Brain microvascular endothelial cell (primary cell): ENCODE data around the gene KLHL29.

Experiments used
- DNase-seq: peaks from one replicate; pipeline ENCODE4 v3.0.0-alpha.2; 2020
- H3K27ac ChIP-seq: fragments of 250-450 bp; sonication (Bioruptor Pico); 2 replicates; pipeline ENCODE4 v1.5.1; 2020; ENCODE audit warnings: mild to moderate bottlenecking, moderate library complexity
- H3K27me3 ChIP-seq: fragments of 250-450 bp; sonication (Bioruptor Pico); replicated peaks from 2 replicates; pipeline ENCODE4 v1.5.1; 2020; ENCODE audit warnings: mild to moderate bottlenecking
- H3K36me3 ChIP-seq: fragments of 250-450 bp; sonication (Bioruptor Pico); replicated peaks from 2 replicates; pipeline ENCODE4 v1.5.1; 2020; ENCODE audit warnings: mild to moderate bottlenecking
- H3K4me3 ChIP-seq: 2 replicates; pipeline ENCODE4 v1.5.1; 2011; ENCODE audit warnings: low read depth, mild to moderate bottlenecking, control low read depth, low read length, moderate library complexity
- CTCF ChIP-seq: IDR thresholded peaks from 2 replicates; pipeline ENCODE4 v1.5.1; 2011; ENCODE audit warnings: low read depth, mild to moderate bottlenecking, moderate library complexity, low read length, control low read depth, inconsistent platforms; ENCODE audit errors: missing control alignments
- in situ Hi-C: cut with HindIII; loops from 2 replicates; pipeline ENCODE4 v1.10.0; 2017; ENCODE audit warnings: low sequenced_read_pairs, low pct_ligation_motif_present

The KLHL29 gene

GRCh38 chr2:23633966-23634365, 249.0 kb downstream of the KLHL29 start:
- Histone ChIP-seq H3K27me3 (no peaks in the 10 kb centered on the region), H3K27ac (no peak overlapping the region), H3K4me3 (no peak overlapping the region), H3K36me3 (no peaks in the 10 kb centered on the region)
- TF ChIP-seq CTCF = no peak
- DNase-seq = no peak
- in situ Hi-C loops = no loop called here

GRCh38 chr2:23635442-23636340, 250.7 kb downstream of the KLHL29 start:
- DNase-seq = no peak
- no peak overlapping the region for H3K27ac ChIP-seq
- TF ChIP-seq CTCF = no peak
- no peaks in the 10 kb centered on the region for H3K27me3 ChIP-seq
- no peak overlapping the region for H3K4me3 ChIP-seq
- in situ Hi-C loops = no loop called here
- no peaks in the 10 kb centered on the region for H3K36me3 ChIP-seq

- in situ Hi-C loops = no loop called here
- peak; percentile 49 for TF ChIP-seq CTCF
- no peak overlapping the region for H3K4me3 ChIP-seq
- no peak for DNase-seq
- no peaks in the 10 kb centered on the region for H3K36me3 ChIP-seq
- no peaks in the 10 kb centered on the region for H3K27me3 ChIP-seq
- no peak overlapping the region for H3K27ac ChIP-seq
These were observed 251.4 kb downstream of the KLHL29 start for GRCh38 chr2:23636426-23636825.

- TF ChIP-seq CTCF = no peak
- no peak overlapping the region for H3K4me3 ChIP-seq
- in situ Hi-C loops = no loop called here
- H3K36me3 ChIP-seq = no peaks in the 10 kb centered on the region
- peak; percentile 62 for DNase-seq
- H3K27me3 ChIP-seq = no peaks in the 10 kb centered on the region
- peak overlapping the region; percentile 54 for H3K27ac ChIP-seq
These were observed 252.2 kb downstream of the KLHL29 start for GRCh38 chr2:23637011-23637778.

GRCh38 chr2:23639406-23639982, 254.5 kb downstream of the KLHL29 start:
- TF ChIP-seq CTCF = no peak
- Histone ChIP-seq H3K27me3 (no peaks in the 10 kb centered on the region), H3K4me3 (no peak overlapping the region), H3K36me3 (no peaks in the 10 kb centered on the region), H3K27ac (no peak overlapping the region)
- in situ Hi-C loops = no loop called here
- DNase-seq = no peak
